OCI-LY3 (cell line): ENCODE measurements around the gene PLD1.

Experiments
- EZH2phosphoT487 ChIP-seq: fragments of 200-600 bp; shearing (Covaris generic); IDR thresholded peaks from 2 replicates; pipeline ENCODE4 v1.6.1; 2018; ENCODE audit warnings: antibody characterized with exemption, mixed run types, low read depth
- TF ChIP-seq, protein P1 (sequence below): fragments of 200-600, 300-600 bp; sonication (generic); IDR thresholded peaks from 2 replicates; pipeline ENCODE4 v1.5.1; 2014; ENCODE audit warnings: antibody characterized with exemption, low read length, low read depth

DNA sequence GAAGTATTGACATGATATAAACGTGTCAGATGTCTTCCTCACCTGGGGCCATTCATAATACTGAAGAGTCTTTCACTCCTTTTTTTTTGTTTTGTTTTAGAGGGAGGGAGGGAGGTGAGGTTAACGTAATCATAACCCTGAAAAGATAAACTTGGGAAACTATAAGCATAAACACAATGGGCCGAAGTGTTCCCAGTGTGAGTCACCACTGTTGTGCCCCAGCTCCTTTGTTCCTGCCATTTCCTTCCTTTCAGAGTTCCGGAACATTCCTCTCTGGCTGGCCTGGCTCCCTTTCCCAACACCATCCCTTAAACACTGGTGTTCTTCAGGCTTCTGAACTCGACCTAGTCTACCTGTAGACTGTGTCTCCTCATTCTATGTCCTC lies 18.6 kb downstream of the PLD1 start:
- TF ChIP-seq, protein P1, sequence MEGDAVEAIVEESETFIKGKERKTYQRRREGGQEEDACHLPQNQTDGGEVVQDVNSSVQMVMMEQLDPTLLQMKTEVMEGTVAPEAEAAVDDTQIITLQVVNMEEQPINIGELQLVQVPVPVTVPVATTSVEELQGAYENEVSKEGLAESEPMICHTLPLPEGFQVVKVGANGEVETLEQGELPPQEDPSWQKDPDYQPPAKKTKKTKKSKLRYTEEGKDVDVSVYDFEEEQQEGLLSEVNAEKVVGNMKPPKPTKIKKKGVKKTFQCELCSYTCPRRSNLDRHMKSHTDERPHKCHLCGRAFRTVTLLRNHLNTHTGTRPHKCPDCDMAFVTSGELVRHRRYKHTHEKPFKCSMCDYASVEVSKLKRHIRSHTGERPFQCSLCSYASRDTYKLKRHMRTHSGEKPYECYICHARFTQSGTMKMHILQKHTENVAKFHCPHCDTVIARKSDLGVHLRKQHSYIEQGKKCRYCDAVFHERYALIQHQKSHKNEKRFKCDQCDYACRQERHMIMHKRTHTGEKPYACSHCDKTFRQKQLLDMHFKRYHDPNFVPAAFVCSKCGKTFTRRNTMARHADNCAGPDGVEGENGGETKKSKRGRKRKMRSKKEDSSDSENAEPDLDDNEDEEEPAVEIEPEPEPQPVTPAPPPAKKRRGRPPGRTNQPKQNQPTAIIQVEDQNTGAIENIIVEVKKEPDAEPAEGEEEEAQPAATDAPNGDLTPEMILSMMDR = no peak
- TF ChIP-seq EZH2phosphoT487 = no peak
